Stimulated activated CD4-positive, alpha-beta T cell treated with anti-CD3 and anti-CD28 coated beads, Interleukin-1b, Interleukin-23, amount 100 ng/mL, for 48 hours (primary cell): ENCODE data around the gene PAFAH1B1.
"Not testable (repeated sequence)": the region's sequence is repeated elsewhere in the genome, so short reads cannot be mapped to it uniquely, and the experiment has no call there.

Source experiments
- DNase-seq: peaks from one replicate; pipeline ENCODE4 v3.0.0-alpha.2; 2020

PAFAH1B1 gene

GRCh38 chr17:2636169-2636930 is 42.9 kb downstream of the PAFAH1B1 start:
- no peak for DNase-seq

GRCh38 chr17:2637422-2637821 is 44.0 kb downstream of the PAFAH1B1 start:
- no peak for DNase-seq

GRCh38 chr17:2644971-2645370 is 51.5 kb downstream of the PAFAH1B1 start:
- no peak for DNase-seq

- DNase-seq = no peak
Observed at GRCh38 chr17:2647957-2648356, 54.5 kb downstream of the PAFAH1B1 start.

- no peak for DNase-seq
Observed at GRCh38 chr17:2649191-2649590, 55.7 kb downstream of the PAFAH1B1 start.

GRCh38 chr17:2652911-2653310 is 59.5 kb downstream of the PAFAH1B1 start:
- DNase-seq = not testable (repeated sequence)

- no peak for DNase-seq
Observed at GRCh38 chr17:2655546-2655945, 62.1 kb downstream of the PAFAH1B1 start.

GRCh38 chr17:2656283-2656682 is 62.8 kb downstream of the PAFAH1B1 start:
- DNase-seq = no peak

GRCh38 chr17:2659337-2659736 is 65.9 kb downstream of the PAFAH1B1 start:
- DNase-seq = not testable (repeated sequence)

- DNase-seq = not testable (repeated sequence)
Observed at GRCh38 chr17:2660410-2660809, 67.0 kb downstream of the PAFAH1B1 start.

- DNase-seq = no peak
Observed at GRCh38 chr17:2672026-2672425, 78.6 kb downstream of the PAFAH1B1 start.

- DNase-seq = not testable (repeated sequence)
Observed at GRCh38 chr17:2679247-2679646, 85.8 kb downstream of the PAFAH1B1 start.

- DNase-seq = no peak
Observed at GRCh38 chr17:2680961-2681360, 87.5 kb downstream of the PAFAH1B1 start.

GRCh38 chr17:2681650-2682049 is 88.2 kb downstream of the PAFAH1B1 start:
- DNase-seq = no peak

- DNase-seq = no peak
Observed at GRCh38 chr17:2682176-2682938, 88.9 kb downstream of the PAFAH1B1 start.

- no peak for DNase-seq
Observed at GRCh38 chr17:2683912-2684311, 90.5 kb downstream of the PAFAH1B1 start.

- DNase-seq = no peak
Observed at GRCh38 chr17:2684549-2684948, 91.1 kb downstream of the PAFAH1B1 start.

- DNase-seq = no peak
Observed at GRCh38 chr17:2685696-2686095, 92.2 kb downstream of the PAFAH1B1 start.

GRCh38 chr17:2687074-2687418 is 93.6 kb downstream of the PAFAH1B1 start:
- no peak for DNase-seq

GRCh38 chr17:2688351-2689342 is 95.2 kb downstream of the PAFAH1B1 start:
- DNase-seq = no peak

GRCh38 chr17:2689411-2690164 is 96.1 kb downstream of the PAFAH1B1 start:
- DNase-seq = no peak
